SK-N-SH treated with all-trans-retinoic acid at 6 μM for 48 hours (cell line): ENCODE results near the gene NT5C.

Source experiments
- ARNTL ChIP-seq: fragments of 450-650 bp; formaldehyde crosslinking; IDR thresholded peaks from 2 replicates; pipeline ENCODE4 v1.5.0; 2020; ENCODE audit warnings: low read depth, mild to moderate bottlenecking, moderate library complexity, borderline replicate concordance
- CREB5 ChIP-seq: fragments of 250-450 bp; sonication (Bioruptor Pico); IDR thresholded peaks from 2 replicates; pipeline ENCODE4 v1.5.1; 2020; ENCODE audit warnings: low read depth, mild to moderate bottlenecking, moderate library complexity
- CSDC2 ChIP-seq: fragments of 250-450 bp; sonication (Bioruptor Pico); IDR thresholded peaks from 2 replicates; pipeline ENCODE4 v1.5.0; 2020; ENCODE audit warnings: mild to moderate bottlenecking, moderate library complexity
- ISL1 ChIP-seq: fragments of 250-450 bp; sonication (Bioruptor Pico); IDR thresholded peaks from 2 replicates; pipeline ENCODE4 v2.1.2; 2022; ENCODE audit warnings: mild to moderate bottlenecking, moderate library complexity
- PATZ1 ChIP-seq: fragments of 250-450 bp; sonication (Bioruptor Pico); IDR thresholded peaks from 2 replicates; pipeline ENCODE4 v1.8.0; 2020; ENCODE audit warnings: mild to moderate bottlenecking, moderate library complexity, borderline replicate concordance
- RARB ChIP-seq: fragments of 250-450 bp; sonication (Bioruptor Pico); IDR thresholded peaks from 2 replicates; pipeline ENCODE4 v1.8.0; 2021; ENCODE audit warnings: mild to moderate bottlenecking, moderate library complexity
- TOX ChIP-seq: fragments of 250-450 bp; sonication (Bioruptor Pico); IDR thresholded peaks from 2 replicates; pipeline ENCODE4 v1.8.0; 2021; ENCODE audit warnings: mild to moderate bottlenecking, moderate library complexity, borderline replicate concordance
- ZFP3 ChIP-seq: fragments of 250-450 bp; sonication (Bioruptor Pico); IDR thresholded peaks from 2 replicates; pipeline ENCODE4 v1.5.0; 2020; ENCODE audit warnings: mild to moderate bottlenecking, moderate library complexity
- ZFP30 ChIP-seq: fragments of 450-650 bp; formaldehyde crosslinking; IDR thresholded peaks from 2 replicates; pipeline ENCODE4 v1.5.0; 2022; ENCODE audit warnings: mild to moderate bottlenecking, moderate library complexity
- ZNF565 ChIP-seq: fragments of 450-650 bp; formaldehyde crosslinking; conservative IDR thresholded peaks from 2 replicates; pipeline ENCODE4 v1.5.0; 2020; ENCODE audit warnings: low read depth, mild to moderate bottlenecking, moderate library complexity
- ZNF70 ChIP-seq: fragments of 450-650 bp; formaldehyde crosslinking; IDR thresholded peaks from 2 replicates; pipeline ENCODE4 v1.5.0; 2020; ENCODE audit warnings: mild to moderate bottlenecking, moderate library complexity

- TF ChIP-seq CREB5, result no peak
- TF ChIP-seq TOX (CRISPR knock-in tag), result no peak
- TF ChIP-seq ZFP3 (CRISPR knock-in tag), result no peak
- no peak for TF ChIP-seq RARB
- no peak for TF ChIP-seq CSDC2 (CRISPR knock-in tag)
- TF ChIP-seq ISL1 (CRISPR knock-in tag), result no peak
- no peak for TF ChIP-seq ZNF70 (CRISPR knock-in tag)
- no peak for TF ChIP-seq PATZ1
- no peak for TF ChIP-seq ZNF565 (CRISPR knock-in tag)
- no peak for TF ChIP-seq ARNTL (CRISPR knock-in tag)
- no peak for TF ChIP-seq ZFP30 (CRISPR knock-in tag)
Observed at GRCh38 chr17:75087182-75087557, 44.4 kb downstream of the NT5C start.
